Aorta (tissue), 5 donors: ENCODE data around the gene LRCOL1. TPM values are rescaled to one million over a fixed set of nuclear protein-coding genes. Genes with fewer than 3 reads are reported as not detected.

ENCODE experiments used
- ATAC-seq: fragments of 200-7000 bp; cut with Tn5 transposase; one replicate; pipeline ENCODE4 v1.9.1; 2022; ENCODE audit warnings: moderate library complexity; ENCODE audit not compliant: low FRiP score
- DNase-seq, 2 donors: peaks; one replicate each; pipeline ENCODE4 v3.0.0-alpha.2; 2020
- H3K27ac ChIP-seq, 2 donors: one replicate each; pipeline ENCODE4 v1.5.1; 2013; ENCODE audit warnings: low read length in 2 of 2, mild to moderate bottlenecking in 2 of 2, moderate library complexity in 2 of 2, control low read depth in 1 of 2, inconsistent platforms in 1 of 2, low read depth in 1 of 2
- H3K27me3 ChIP-seq, 2 donors: one replicate each; pipeline ENCODE4 v1.6.1; 2013; ENCODE audit warnings: control low read depth in 1 of 2, low read length in 1 of 2, mild to moderate bottlenecking in 1 of 2, moderate library complexity in 1 of 2; ENCODE audit not compliant: insufficient read depth in 2 of 2, control insufficient read depth in 1 of 2
- H3K36me3 ChIP-seq, 2 donors: one replicate each; pipeline ENCODE4 v1.6.1; 2013; ENCODE audit warnings: control low read depth in 1 of 2, low read length in 1 of 2, mild to moderate bottlenecking in 1 of 2; ENCODE audit not compliant: insufficient read depth in 2 of 2, control insufficient read depth in 1 of 2
- H3K4me1 ChIP-seq, 2 donors: one replicate each; pipeline ENCODE4 v1.6.1; 2013; ENCODE audit warnings: low read length in 2 of 2, control low read depth in 1 of 2, mild to moderate bottlenecking in 1 of 2, moderate library complexity in 1 of 2; ENCODE audit not compliant: insufficient read depth in 2 of 2, control insufficient read depth in 1 of 2
- H3K4me3 ChIP-seq, 2 donors: one replicate each; pipeline ENCODE4 v1.5.1; 2013; ENCODE audit warnings: low read length in 2 of 2, control low read depth in 1 of 2, mild to moderate bottlenecking in 1 of 2
- H3K9me3 ChIP-seq: one replicate; pipeline ENCODE4 v1.6.1; 2013; ENCODE audit warnings: mild to moderate bottlenecking, low read length; ENCODE audit not compliant: control insufficient read depth
- WGBS, 2 donors: extraction: QIAGEN DNeasy Blood & Tissue Kit; methylation state at CpG; one replicate each; pipeline ENCODE4 v1.1.7; 2013; 5-methylcytosine and 5-hydroxymethylcytosine counted together
- intact Hi-C, 2 donors: fragments of 100-400 bp; cut with DNase I; formaldehyde crosslinking; loops; one replicate each; pipeline versions ENCODE4 v1.14.2 to v1.15.0; 2022
- polyA plus RNA-seq, 2 donors: library from polyadenylated mRNA; stranded (reverse); fragments of 200-250 nt; gene quantifications; one replicate each; pipeline ENCODE4 v1.2.3, GENCODE V29; 2013
- total RNA-seq, 2 donors: library from RNA; stranded (reverse); fragmentation: NEBNext Ultra II Directional; extraction: Animal tissue kit (Norgen Biotek cat#: 25700); gene quantifications; one replicate each; pipeline ENCODE4 v1.2.1, GENCODE V29; 2021
- donor health status: healthy with polysubstance abuse.
- donor health status: Bipolar disorder and iron deficiency.
- donor health status: DM: no; HTN: no; CAD: no.
- donor health status: DM: no; HTN: no; CAD: no.
- donor health status: DM: yes; HTN: yes; CAD: no.

Gene LRCOL1
- total and polyA plus RNA-seq, 4 donors: 0.59 to 1.2 TPM; not detected in 2

GRCh38 chr12:132621657-132622435 lies 11.5 kb upstream of the LRCOL1 start:
- ATAC-seq: peak; percentile 17
- Histone ChIP-seq H3K27me3 (no peaks in the 10 kb centered on the region), H3K36me3 (peaks cover 0 to 4% of the 10 kb centered on the region in 2 donors), H3K9me3 (peaks cover 2% of the 10 kb centered on the region), H3K27ac (no peak overlapping the region), H3K4me3 (no peak overlapping the region), H3K4me1 (no peaks in the 10 kb centered on the region)
- WGBS, 2 donors: 79 to 80% methylated on average over 18 to 21 of the region's 21 CpGs
- DNase-seq: no peak
- intact Hi-C loops: no loop called here

GRCh38 chr12:132620899-132621656 lies 10.7 kb upstream of the LRCOL1 start:
- intact Hi-C loops: no loop called here
- H3K9me3 ChIP-seq: peaks cover 2% of the 10 kb centered on the region
- ATAC-seq (no peak), DNase-seq (no peak)
- no peaks in the 10 kb centered on the region for H3K27me3 ChIP-seq
- WGBS, 2 donors: 71 to 76% methylated on average over 26 to 28 of the region's 28 CpGs
- no peaks in the 10 kb centered on the region for H3K4me1 ChIP-seq
- H3K4me3 ChIP-seq: no peak overlapping the region
- H3K36me3 ChIP-seq: peaks cover 0 to 4% of the 10 kb centered on the region in 2 donors
- H3K27ac ChIP-seq: no peak overlapping the region

- no peak for ATAC-seq
- no peak for DNase-seq
- Histone ChIP-seq H3K4me1 (no peaks in the 10 kb centered on the region), H3K36me3 (no peaks in the 10 kb centered on the region), H3K27me3 (no peaks in the 10 kb centered on the region), H3K4me3 (no peak overlapping the region), H3K27ac (no peak overlapping the region), H3K9me3 (peaks cover 2% of the 10 kb centered on the region)
- WGBS, 2 donors: 55 to 56% methylated on average over 28 to 29 of the region's 29 CpGs
- intact Hi-C loops: no loop called here
Measured at GRCh38 chr12:132620113-132620898, 9.9 kb upstream of the LRCOL1 start.

GRCh38 chr12:132619386-132620112 lies 9.2 kb upstream of the LRCOL1 start:
- intact Hi-C loops: no loop called here
- no peak for ATAC-seq

GRCh38 chr12:132619071-132619385 lies 8.6 kb upstream of the LRCOL1 start:
- Histone ChIP-seq H3K36me3 (no peaks in the 10 kb centered on the region), H3K9me3 (peaks cover 2% of the 10 kb centered on the region), H3K27me3 (no peaks in the 10 kb centered on the region), H3K27ac (no peak overlapping the region), H3K4me3 (no peak overlapping the region), H3K4me1 (no peaks in the 10 kb centered on the region)
- WGBS, 2 donors: 10 to 20% methylated on average over 6 to 28 of the region's 28 CpGs
- DNase-seq (no peak), ATAC-seq (no peak)
- intact Hi-C loops: no loop called here

More at GRCh38 chr12:132619386-132620112, 9.2 kb upstream of the LRCOL1 start:
- H3K4me1 ChIP-seq: no peaks in the 10 kb centered on the region
- no peaks in the 10 kb centered on the region for H3K27me3 ChIP-seq
- no peaks in the 10 kb centered on the region for H3K36me3 ChIP-seq
- peaks cover 2% of the 10 kb centered on the region for H3K9me3 ChIP-seq
- no peak overlapping the region for H3K4me3 ChIP-seq
- no peak overlapping the region for H3K27ac ChIP-seq
- DNase-seq: no peak
- 15 to 17% methylated on average over 40 to 53 of the region's 53 CpGs for WGBS, 2 donors

- intact Hi-C loops: no loop called here
- H3K27ac ChIP-seq: no peak within 1 kb of the TSS
- H3K4me1 ChIP-seq: no peaks in the 10 kb centered on the region
- peaks cover 2% of the 10 kb centered on the region for H3K9me3 ChIP-seq
- DNase-seq (no peak), ATAC-seq (no peak)
- H3K4me3 ChIP-seq: no peak within 1 kb of the TSS
- H3K36me3 ChIP-seq: no peaks in the 10 kb centered on the region
- WGBS, 2 donors: 3 to 4% methylated on average over 28 to 49 of the region's 49 CpGs
- H3K27me3 ChIP-seq: no peaks in the 10 kb centered on the region
Measured at GRCh38 chr12:132618683-132619043, 8.3 kb upstream of the LRCOL1 start, which contains the start of gene P2RX2. P2RX2 (plus strand) TSS chr12:132618776; CDS start chr12:132618817, 41 bp downstream.

- Histone ChIP-seq H3K4me3 (no peak overlapping the region), H3K27me3 (no peaks in the 10 kb centered on the region), H3K36me3 (no peaks in the 10 kb centered on the region), H3K9me3 (peaks cover 2% of the 10 kb centered on the region), H3K4me1 (no peaks in the 10 kb centered on the region), H3K27ac (no peak overlapping the region)
- intact Hi-C loops: no loop called here
- WGBS, 2 donors: 6 to 16% methylated on average over 14 to 51 of the region's 51 CpGs
- ATAC-seq (no peak), DNase-seq (no peak)
Measured at GRCh38 chr12:132617822-132618682, 7.7 kb upstream of the LRCOL1 start.
